Activated CD8-positive, alpha-beta memory T cell treated with anti-CD3 and anti-CD28 coated beads, Interleukin-2, amount 50 U/mL, for 24 hours (primary cell): ENCODE measurements around the gene SRRM2.

Experiments
- DNase-seq: peaks from one replicate; pipeline ENCODE4 v3.0.0-alpha.2; 2020; ENCODE audit errors: extremely low read depth

Gene SRRM2

DNA sequence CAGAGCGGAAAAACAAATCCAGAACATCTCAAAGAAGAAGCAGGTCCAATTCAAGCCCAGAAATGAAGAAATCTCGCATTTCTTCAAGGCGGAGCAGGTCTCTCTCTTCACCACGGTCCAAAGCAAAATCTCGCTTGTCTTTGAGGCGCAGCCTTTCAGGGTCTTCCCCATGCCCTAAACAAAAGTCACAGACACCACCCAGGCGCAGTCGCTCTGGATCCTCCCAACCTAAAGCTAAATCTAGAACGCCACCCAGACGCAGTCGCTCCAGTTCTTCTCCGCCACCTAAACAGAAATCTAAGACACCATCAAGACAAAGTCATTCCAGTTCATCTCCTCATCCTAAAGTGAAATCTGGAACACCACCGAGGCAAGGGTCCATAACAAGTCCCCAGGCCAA is 10.3 kb downstream of the SRRM2 start:
- no peak for DNase-seq

DNA sequence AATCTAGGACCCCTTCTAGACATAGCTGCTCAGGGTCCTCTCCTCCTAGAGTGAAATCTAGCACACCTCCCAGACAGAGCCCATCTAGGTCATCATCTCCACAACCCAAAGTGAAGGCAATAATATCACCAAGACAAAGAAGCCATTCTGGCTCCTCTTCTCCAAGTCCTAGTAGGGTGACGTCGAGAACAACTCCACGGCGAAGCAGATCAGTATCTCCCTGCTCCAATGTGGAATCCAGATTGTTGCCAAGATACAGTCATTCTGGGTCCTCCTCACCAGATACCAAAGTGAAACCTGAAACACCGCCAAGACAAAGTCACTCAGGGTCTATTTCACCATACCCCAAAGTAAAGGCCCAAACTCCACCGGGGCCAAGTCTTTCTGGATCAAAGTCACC is 10.7 kb downstream of the SRRM2 start:
- DNase-seq, result no peak

GRCh38 chr16:2764718-2765117 is 12.3 kb downstream of the SRRM2 start:
- no peak for DNase-seq

- no peak for DNase-seq
Measured at GRCh38 chr16:2765462-2766404, 13.3 kb downstream of the SRRM2 start.

GRCh38 chr16:2766430-2767139 is 14.1 kb downstream of the SRRM2 start:
- no peak for DNase-seq

GRCh38 chr16:2767140-2767731 is 14.8 kb downstream of the SRRM2 start:
- DNase-seq, result no peak

GRCh38 chr16:2767891-2768290 is 15.5 kb downstream of the SRRM2 start:
- DNase-seq, result no peak

GRCh38 chr16:2768403-2769089 is 16.1 kb downstream of the SRRM2 start:
- no peak for DNase-seq

DNA sequence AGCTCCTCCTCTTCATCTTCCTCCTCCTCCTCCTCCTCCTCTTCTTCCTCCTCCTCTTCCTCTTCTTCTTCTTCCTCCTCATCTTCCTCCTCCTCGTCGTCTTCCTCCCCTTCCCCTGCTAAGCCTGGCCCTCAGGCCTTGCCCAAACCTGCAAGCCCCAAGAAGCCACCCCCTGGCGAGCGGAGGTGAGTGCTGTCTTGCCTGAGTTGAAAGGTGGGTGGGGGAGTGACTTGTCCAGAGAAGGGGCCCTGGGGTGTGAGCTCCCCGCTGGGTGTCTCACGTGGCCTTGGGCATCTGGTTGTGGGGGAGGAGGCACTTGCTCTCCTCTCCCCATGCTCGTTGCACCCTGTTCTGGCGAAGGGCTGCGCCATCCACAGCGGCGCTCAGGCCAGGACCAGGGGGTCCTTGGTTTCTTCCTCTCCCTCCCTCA is 16.7 kb downstream of the SRRM2 start:
- DNase-seq, result no peak

- no peak for DNase-seq
Measured at GRCh38 chr16:2769675-2770056, 17.2 kb downstream of the SRRM2 start.

GRCh38 chr16:2770057-2770951 is 17.9 kb downstream of the SRRM2 start:
- no peak for DNase-seq

- DNase-seq, result no peak
Measured at GRCh38 chr16:2771496-2772402, 19.3 kb downstream of the SRRM2 start.

- no peak for DNase-seq
Measured at GRCh38 chr16:2773188-2773968, 20.9 kb downstream of the SRRM2 start.

DNA sequence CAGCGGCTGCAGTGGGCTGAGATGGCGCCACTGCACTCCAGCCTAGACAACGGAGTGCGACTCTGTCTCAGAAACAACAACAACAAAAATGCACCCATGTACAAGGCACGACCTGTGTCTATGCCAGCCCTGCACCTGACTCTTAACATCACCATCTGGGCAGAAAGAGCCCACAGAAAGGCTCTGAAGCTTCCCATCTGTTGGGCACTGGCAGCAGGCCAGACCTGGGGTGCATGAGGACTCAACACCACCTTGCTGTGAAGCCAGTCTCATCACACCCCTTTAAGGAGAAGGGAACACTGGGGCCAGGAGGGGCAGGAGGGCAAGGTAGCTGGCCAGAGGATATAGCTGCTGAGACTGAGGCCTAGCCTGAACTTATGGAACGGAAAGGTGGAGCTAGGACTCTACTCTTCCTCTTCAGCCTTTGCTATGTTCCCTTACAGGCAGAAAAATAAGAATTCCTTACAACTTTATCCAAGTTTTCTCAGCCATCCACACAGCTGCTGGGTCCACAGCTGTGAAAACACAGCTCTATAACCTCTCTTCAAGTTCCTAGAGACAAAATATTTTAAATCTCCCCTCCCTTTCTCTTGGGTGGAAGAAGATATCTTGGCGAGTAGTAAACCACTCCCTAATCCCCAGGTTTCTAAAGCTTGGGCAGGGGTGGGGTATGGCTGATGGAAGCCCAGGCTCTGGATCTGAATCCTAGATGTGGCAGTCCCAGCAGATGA is 21.9 kb downstream of the SRRM2 start:
- DNase-seq, result no peak

DNA sequence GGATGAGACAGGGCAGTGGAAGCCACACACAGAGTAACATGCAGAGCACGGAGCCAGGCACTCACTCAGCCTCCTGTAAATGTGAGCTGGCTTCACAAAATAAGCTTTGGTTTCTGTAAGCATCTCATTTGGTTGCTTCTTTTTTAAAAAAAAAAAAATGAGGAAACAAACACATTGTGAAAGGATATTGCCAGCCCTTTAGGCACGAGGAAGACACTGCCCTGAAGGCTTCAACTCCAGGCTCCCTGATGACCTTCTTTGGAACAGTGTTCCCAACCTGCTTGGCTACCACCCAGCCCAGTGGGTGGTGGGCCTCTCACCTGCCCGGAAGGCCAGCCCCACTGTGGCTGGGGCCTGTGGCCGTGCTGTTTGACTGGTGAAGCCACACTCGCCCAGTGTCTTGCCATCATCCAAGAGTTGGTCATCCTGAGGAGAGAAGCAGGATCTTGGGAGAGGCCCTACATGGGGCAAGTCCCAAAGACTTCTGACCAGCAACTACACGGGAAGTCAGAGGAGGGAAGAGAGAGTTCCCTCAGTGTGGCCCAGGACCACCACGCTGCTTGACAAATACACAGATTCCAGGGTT is 22.8 kb downstream of the SRRM2 start:
- DNase-seq, result no peak

GRCh38 chr16:2775765-2776499 is 23.5 kb downstream of the SRRM2 start:
- DNase-seq, result no peak

DNA sequence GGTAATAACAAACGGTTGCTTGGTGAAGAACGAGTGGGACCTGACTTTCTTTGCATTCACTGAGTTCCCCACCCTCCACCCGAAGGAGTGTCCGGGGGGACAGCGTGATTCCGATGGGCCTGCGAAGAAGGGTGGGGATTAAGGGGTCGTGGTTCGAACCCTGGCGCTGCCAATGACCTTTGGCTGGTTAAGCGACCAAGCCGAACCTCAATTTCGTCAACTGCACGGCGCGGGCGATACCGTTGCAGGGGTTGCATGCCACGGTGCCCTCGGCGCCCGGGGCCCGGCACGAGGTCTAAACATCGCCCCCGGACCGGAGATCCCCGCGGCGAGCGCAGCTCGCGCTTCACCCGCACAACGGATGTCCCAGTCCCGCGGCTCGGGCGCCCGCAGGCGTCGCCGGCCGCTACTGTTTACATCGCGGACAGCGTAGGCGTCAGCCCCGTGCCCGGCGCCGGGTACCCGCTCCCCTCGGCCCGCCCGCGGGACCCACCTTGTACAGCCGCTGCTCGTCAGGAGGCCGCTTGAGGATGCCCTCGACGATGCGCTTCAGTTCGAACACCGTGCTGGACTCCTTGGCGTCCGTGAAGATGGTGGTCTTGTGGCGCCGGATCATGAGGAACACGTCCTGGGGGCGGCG is 24.2 kb downstream of the SRRM2 start:
- no peak for DNase-seq
